ENCODE data around the gene XRCC2.
A peak's percentile ranks its signal among the peaks of the same experiment; 100 is the strongest.
"Not testable (repeated sequence)": the region's sequence is repeated elsewhere in the genome, so short reads cannot be mapped to it uniquely, and the experiment has no call there.

The XRCC2 gene

DNA sequence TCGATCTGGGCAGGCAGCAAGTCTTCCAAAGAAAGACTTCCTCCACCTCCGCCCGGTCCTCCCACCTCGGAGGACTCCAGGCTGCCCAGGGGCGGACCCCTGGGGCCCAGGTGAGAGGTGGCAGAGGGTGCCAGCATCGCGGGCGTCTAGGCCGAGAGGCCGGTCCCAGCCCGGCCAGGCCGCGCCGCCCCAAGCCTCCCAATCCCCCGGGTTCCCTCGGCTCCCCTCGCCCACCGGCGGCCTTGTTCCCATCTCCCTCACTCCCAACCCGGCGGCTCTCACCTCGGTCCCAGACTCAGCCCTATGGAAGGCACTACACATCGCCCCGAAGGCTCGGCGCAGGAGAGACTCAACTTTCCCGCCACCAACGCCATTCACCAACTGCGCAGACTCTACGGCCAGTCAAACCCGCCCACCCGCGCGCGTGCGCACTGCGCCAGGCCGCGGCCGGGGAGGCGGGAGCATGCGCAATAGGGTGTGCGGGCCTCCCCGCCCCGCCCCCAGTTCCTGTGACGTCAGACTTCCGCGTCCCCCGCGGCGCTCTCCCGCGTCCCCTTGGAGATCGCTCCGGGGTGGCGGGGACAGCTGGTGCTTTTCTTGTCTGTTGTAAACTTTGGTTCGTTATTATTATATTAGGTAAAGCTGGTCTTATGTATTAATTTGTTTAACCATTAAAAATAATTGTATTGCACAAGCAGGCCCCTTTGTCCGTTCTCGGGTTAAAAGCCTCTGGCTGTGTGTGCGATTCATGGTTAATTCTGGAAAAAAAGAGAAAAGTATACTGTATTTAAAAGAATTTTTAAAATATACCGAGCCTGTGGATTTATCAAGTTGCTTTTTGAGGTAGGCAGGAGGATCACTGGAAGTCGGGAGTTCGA is at the start of gene XRCC2:
TSS of gene XRCC2 (minus strand) at position 383 of the 878 bp plus-strand sequence. CDS start at position 321, 62 bp downstream.
- peak; percentile 78 for DNase-seq

DNA sequence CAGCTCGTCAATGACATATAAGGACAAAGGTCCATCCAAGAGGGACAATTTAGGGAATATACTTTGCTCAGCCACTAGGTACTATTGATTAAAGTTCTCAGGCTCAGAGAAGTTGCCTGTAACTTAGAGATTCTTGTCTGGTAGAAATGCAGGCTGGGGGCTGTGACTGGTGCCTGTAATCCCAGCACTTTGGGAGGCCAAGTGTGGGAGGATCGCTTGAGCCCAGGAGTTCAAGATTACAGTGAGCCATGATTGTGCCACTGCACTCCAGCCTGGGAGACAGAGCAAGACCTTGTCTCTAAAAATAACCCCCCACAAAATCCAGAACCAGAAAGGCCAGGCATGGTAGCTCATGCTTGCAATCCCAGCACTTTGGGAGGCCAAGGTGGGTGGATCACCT is 47.4 kb upstream of the XRCC2 start:
- DNase-seq, result no peak

DNA sequence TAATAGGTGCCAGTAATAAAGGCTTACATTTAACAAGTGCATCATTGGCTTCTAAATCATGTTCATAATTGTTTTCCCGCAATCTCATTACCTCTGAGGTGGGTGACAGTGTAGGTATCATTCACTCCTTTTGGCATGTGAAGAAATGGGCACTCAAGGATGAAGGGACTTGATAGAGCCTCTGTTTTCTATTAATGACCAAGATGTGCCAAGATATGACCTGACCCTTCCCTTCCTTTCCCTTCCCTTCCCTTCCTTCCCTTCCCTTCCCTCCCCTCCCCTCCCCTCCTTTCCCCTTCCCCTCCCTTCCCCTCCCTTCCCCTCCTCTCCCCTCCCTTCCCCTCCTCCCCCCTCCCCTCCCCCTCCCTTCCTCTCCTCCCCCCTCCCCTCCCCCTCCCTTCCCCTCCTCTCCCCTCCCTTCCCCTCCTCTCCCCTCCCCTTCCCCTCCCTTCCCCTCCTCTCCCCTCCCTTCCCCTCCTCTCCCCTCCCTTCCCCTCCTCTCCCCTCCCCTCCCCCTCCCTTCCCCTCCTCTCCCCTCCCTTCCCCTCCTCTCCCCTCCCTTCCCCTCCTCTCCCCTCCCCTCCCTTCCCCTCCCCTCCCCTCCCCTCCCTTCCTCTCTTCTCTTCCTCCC is 36.6 kb upstream of the XRCC2 start:
- not testable (repeated sequence) for DNase-seq

DNA sequence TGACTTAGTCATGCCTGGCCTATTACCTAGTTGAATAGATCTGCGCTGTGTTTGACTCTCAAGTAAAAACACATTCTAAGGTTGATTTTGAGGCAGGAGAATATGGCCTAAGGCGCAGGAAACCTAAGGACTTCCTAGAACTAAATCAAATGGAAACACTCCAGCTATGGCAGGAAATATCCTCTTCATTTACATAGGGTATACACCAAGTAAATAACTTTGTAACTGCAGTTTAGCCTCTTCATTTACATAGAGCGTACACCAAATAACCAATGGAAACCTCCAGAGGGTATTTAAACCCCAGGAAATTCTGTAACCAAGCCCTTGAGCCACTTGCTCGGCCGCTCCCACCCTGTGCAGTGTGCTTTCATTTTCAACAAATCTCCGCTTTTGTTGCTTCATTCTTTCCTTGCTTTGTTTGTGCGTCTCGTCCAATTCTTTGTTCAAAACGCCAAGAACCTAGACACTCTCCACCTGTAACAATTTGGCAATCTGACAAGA is 35.6 kb upstream of the XRCC2 start:
- DNase-seq, result no peak

DNA sequence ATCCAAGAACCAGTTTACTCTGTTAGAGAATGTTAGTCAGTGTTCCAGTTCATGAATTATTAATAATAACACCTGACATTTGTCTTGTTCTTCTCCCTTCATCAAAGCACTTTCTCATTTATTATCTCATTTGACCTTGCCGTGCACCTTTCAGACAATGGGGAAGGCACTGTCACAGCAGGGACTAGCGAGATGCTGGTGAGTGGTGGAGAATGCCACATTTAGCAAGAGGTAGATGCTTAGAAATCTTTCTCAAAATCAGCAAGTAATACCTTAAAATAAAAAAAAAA is 34.2 kb upstream of the XRCC2 start:
- no peak for DNase-seq

DNA sequence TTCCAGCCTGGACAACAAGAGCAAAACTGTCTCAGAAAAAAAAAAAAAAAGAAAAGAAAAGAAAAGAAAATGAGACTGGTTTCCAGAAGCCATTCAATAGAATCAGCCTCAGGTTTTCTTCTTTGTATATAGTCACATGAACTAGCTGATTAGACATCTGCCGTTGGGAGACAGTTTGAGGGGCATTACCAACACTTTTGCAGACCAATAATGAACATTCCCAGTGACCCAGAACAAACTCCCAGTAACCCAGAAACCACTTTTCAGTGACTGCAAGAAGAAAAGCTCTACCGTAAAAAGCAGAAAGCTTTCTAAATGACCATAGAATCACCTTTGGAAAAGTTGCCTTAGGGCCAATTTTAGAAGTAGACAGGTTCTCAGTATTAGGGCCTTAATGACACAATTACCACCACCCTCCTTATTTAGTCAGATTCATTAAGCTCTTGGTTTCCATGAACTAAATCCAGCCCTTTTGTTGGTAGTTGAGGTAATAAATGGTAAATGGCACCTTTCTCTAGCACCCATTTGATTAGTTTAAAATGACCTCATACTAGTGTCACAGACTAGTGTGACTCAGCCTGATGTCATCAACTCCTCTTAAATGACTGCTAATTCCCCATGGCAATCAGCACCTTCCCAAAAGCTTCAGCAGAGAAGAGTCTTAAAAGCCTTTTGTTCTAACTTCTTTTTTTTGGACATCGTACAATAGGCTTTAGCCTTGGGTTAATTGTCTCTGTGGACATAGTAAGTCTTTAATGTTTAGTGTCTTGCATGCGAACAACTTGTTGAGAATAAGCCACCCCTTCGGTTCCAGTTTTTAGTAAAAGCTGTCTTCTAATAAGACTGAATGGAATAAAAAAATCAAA is 33.6 kb upstream of the XRCC2 start:
- DNase-seq, result no peak

DNA sequence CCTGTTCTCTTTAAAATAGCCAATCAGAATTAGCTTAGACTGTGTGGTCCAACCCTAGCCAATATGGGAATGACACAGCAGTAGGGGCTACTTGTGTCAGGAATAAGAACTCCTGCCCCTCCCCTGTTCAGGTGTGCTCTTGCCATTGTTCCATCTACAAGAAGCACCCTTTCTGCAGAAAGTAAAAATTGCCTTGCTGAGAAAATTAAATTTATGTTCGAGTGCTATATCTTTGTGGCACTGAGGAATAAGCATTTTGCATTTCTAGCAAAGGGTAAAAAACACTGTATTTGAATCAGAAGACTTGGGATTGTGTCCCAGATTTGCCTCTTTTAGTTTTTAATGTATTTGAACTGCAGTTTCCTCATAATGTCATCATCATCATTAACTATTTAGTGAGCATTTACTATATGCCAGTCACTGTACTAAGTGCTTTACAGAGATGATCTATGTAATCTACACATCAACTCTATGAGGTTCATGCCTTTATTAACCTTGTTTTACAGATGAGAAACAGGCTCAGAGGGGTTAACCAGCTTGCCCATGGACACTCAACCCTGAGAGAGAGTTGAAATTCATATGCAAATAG is 28.9 kb upstream of the XRCC2 start:
- no peak for DNase-seq

DNA sequence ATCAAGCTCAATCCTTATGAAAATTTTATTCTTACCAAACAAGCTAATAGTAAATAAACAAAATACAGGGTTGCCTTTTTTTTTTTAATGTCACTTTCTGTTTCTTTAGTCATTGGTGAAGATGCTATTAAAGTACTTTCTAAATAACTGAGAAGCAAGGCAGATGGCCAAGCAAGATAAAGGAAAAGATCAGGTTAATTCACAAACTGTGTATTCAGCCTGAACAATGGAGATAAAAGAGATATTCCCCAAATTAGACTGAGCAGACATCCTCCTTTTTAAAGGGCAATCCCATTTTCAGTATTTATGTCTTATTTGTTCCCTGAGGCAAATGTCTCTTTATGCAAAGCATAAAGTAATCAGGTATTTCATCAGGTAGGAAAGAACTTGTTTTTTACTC is 23.1 kb upstream of the XRCC2 start:
- DNase-seq, result no peak

DNA sequence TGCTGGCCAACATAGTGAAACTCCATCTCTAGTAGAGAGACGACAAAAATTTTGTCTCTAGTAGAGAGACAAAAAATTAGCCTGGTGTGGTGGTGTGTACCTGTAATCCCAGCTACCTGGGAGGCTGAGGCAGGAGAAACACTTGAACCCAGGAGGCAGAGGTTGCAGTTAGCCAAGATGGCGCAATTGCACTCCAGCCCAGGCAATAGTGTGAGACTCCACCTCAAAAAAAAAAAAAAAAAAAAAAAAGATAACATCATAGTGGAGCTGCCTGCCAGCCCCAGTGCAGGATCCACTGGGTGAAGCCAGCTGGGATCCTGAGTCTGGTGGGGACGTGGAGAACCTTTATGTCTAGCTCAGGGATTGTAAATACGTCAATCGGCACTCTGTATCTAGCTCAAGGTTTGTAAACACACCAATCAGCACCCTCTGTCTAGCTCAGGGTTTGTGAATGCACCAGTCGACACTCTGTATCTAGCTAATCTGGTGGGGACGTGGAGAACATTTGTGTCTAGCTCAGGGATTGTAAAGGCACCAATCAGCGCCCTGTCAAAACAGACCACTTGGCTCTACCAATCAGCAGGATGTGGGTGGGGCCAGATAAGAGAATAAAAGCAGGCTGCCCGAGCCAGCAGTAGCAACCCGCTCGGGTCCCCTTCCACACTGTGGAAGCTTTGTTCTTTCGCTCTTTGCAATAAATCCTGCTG is 21.5 kb upstream of the XRCC2 start:
- not testable (repeated sequence) for DNase-seq

DNA sequence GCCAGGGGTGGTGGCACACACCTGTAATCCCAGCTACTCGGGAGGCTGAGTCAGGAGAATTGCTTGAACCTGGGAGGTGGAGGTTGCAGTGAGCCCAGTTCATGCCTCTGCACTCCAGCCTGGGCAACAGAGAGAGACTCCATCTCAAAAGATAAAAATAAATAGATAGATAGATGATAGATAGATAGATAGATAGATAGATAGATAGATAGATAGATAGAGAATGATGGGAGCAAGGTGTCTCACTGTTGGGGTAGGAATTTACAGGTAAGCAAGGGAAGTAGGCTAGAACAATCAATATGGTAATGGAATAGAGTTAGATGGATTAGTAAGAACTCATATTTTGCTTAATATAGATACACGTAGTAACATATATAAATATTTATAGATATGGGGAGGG is 16.3 kb upstream of the XRCC2 start:
- DNase-seq, result not testable (repeated sequence)

DNA sequence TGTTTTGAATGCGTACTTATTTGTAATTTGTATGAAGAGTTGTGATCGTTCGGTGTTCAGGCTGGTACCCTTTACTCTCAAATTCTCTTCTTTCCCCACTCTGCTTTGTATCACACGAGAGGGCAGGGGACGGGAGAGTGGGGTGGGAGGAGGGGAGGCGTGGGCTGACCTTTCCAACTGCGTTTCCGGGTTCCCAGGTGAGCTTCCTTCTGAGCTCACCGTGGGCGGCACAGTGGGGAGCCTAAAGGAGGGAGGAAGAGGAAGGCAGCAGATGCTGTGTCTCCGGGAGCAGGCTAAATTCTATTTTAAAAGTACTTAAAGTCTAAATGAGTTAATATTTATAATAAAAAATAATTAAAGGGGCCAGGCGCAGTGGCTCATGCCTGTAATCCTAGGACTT is 7.4 kb upstream of the XRCC2 start:
- no peak for DNase-seq

DNA sequence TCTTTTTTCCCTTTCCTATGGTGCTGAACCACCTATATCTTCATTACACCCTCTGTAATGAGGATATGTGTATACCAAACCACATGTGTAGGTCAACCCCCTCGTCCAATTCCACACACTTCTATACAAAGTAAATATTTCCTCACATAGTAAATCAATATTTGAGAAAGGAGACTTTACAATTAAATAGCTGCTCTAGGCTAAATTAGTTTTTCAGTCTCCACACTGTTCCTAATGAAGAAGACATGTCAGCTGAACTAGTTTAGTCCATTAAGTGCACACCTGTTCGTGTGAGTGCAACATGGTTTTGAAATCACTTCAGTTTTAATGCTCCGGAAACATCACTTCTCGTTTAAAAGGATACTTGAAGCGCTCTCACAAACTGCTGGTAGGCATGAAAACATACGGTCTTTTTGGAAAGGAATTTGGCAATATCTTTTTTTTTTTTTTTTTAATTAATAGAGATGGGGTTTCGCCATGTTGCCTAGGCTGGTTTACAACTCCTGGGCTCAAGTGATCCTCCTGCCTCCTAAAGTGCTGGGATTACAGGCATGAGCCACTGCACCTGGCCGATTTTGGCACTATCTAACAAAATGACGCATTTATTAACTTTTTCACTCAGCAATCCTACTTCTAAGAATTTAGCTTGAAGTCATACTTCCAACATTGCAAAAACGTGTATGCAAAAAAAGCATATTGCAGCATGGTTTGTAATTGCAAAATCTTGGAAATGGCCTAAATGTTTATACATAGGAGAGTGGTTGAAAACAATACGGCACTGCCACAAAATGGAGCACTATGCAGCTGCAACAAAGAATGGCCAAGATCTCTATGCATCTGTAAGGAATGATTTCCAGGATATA is 2.1 kb upstream of the XRCC2 start:
- DNase-seq, result no peak

DNA sequence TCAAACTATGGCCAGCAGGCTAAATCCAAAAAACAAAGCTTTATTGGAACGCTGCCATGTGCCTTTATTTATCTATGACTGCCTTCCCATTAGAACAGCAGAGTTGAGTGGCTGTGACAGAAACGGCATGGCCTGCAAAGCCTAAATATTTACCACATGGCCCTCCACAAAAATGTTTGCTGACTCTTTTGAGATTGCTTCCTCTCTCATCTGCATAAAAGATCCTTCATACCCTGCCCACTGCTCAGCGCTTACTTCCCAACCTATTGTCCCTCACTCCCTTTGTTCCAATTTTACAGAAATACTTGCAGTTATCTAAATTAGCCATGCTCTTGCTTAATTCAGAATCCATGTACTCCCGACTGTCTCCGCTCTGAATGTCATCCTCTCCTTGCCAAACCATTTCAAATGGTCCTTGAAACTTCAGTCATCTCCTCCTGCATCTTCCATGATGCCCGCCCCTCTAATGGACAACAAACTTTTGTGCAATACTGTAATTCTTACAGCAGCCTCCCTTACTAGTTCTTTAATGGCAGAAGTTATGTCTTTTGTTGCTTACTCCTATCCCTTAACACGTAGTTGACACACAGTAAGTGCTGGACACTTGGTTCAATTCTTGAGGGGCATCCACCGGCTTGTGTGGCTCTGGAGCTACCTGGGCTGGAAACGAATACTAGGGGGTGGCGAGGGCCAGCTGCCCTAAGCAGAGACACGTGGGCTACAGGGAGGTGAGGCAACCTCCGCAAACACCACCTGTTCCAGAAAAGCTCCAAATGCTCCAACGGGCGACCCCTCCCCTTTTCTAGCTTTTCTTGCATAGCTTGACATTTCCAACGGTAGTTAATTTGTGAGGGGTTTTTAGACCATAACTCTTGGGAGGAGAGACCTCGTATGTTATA is 832 bp downstream of the XRCC2 start:
- DNase-seq, result no peak

DNA sequence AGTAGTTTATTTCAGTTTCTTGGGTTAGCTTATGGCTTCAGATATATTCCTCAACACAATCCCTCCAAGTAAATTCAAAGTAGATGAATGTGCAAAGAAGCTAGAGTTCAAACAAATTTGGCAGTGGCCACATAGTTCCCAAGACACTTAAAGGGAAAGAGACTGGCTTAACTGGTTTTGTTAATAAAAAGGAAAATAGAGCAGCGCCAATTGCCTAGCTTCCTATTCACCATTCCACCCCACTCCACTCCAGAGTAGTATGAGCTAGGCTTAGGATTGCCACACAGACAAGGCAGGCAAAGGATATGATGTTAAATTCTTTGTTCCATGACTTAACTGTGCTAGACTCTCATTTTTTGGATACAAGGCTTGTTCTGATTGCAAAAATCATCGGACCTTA is 2.0 kb downstream of the XRCC2 start:
- no peak for DNase-seq

DNA sequence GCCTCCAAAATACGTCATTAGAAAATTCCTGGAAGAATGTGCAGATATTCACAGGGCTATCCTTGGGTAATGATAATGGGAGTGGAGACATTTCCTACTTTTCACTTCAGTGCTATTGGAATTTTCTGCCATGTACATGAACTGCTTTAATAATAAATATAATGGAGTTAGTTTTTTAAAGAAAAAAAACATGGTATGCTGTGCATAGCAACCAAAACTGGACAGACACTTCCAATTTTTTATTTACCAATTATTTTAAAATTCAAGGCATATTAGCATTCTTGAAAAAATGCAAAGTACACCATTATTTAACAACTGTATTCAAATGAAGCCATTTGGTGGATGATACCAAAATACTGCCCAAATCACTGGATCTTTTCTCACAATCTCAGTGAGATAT is 3.3 kb downstream of the XRCC2 start:
- DNase-seq, result no peak

DNA sequence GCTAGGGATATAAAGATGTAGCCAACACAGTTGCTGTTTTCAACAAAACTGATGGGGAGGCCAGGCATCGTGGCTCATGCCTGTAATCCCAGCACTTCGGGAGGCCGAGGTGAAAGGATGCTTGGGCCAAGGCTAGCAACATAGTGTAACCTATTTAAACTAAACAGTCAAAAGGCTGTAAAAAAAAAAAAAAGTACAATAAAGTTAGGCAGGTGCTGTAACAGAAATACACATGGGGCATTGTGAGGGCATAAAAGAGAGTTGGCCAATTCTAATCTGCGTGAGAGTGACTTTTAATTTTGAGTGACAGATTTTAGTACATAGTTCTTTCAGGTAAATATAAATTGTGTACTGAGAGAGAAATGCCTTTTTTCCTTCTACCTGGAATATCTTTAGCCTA is 6.2 kb downstream of the XRCC2 start:
- no peak for DNase-seq

DNA sequence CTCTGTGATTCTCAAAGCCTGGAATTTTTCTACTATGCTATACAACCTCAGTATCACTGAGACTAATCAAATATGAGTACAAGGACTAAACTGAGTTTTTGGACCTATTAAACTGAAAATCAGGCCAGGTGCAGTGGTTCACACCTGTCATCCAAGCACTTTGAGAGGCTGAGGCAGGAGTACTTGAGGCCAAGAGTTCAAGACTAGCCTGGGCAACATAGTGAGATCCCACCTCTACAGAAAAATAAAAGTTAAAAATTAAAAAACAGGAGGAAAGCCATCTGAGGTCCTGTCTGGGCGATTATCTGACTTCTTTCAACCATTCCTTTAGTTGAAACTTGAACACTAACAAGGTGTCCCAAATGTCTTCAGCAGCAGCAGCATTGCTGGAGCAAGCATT is 7.0 kb downstream of the XRCC2 start:
- DNase-seq, result no peak

DNA sequence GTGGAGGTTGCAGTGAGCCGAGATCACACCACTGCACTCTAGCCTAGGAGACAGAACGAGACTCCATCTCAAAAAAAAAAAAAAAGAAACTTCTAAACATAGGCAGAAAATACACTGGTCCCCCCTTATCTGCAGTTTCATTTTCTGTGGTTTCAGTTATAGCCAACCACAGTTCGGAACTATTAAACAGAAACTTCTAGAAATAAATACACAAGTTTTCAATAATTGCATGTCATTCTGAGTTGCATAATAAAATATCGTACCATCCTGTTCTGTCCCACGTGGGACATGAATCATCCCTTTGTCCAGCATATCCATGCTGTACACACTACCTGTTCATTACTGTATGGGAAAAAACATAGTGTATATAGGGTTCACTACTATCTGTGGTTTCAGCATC is 8.0 kb downstream of the XRCC2 start:
- no peak for DNase-seq

DNA sequence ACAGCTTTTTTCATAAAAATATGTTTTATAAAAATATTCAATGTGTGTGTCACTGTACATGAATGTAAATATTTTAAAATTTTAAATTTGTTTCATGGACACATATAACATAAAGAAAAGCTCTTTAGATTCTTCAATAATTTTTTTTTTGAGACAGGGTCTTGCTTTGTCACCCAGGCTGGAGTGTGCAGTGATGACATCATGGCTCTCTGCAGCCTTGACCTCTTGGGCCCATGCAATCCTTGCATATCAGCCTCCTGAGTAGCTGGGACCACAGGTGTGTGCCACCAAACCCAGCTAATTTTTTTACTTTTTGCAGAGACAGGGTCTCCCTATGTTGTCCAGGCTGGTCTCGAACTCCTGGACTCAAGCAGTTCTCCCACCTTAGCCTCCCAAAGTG is 9.9 kb downstream of the XRCC2 start:
- no peak for DNase-seq

DNA sequence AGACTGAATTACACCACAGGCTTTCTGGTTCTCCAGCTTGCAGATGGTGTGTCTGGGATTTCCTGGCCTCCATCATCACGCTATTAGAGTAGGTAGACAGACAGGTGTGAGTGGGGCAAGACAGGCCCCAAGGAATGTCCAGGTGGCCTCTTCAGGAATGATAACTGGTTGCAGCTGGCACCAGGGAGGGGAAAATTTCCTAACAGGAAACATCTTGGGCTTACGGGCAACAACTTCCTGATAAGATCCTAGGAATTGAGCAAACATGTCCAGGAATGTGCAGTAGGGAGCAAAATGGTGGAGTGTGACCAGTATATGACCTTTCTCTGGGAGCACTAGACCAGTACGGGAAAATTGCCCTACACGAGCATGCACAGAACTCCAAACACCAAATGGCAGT is 11.3 kb downstream of the XRCC2 start:
- no peak for DNase-seq
